PFSK-1 (cell line): ENCODE measurements around the gene TBXA2R.

Source experiments
- FOXP2 ChIP-seq: optimal IDR thresholded peaks from 2 replicates; pipeline ENCODE3; 2011; ENCODE audit warnings: borderline replicate concordance, control low read depth, inconsistent platforms; ENCODE audit not compliant: insufficient read depth; ENCODE audit errors: extremely low read length, extremely low read depth
- POLR2AphosphoS5 ChIP-seq: IDR thresholded peaks from 2 replicates; pipeline ENCODE4 v1.6.1; 2012; ENCODE audit warnings: low read depth, mild to moderate bottlenecking, control low read depth, low read length, moderate library complexity
- SIN3A ChIP-seq: IDR thresholded peaks from 2 replicates; pipeline ENCODE4 v1.6.1; 2012; ENCODE audit warnings: mild to moderate bottlenecking, low read length, moderate library complexity, borderline replicate concordance; ENCODE audit not compliant: insufficient read depth
- TAF1 ChIP-seq: IDR thresholded peaks from 2 replicates; pipeline ENCODE4 v1.6.1; 2012; ENCODE audit warnings: low read length, control low read depth, borderline replicate concordance; ENCODE audit not compliant: insufficient read depth
- TF ChIP-seq, protein P1 (sequence below), 2 experiments: IDR thresholded peaks; 2 replicates each; pipeline versions ENCODE4 v1.6.1 to v1.8.0; 2011 to 2012; ENCODE audit warnings: low read depth in 2 of 2, low read length in 2 of 2, control low read depth in 1 of 2, inconsistent platforms in 1 of 2, mild to moderate bottlenecking in 1 of 2, moderate library complexity in 1 of 2; ENCODE audit not compliant: insufficient read depth in 1 of 2

The TBXA2R gene

DNA sequence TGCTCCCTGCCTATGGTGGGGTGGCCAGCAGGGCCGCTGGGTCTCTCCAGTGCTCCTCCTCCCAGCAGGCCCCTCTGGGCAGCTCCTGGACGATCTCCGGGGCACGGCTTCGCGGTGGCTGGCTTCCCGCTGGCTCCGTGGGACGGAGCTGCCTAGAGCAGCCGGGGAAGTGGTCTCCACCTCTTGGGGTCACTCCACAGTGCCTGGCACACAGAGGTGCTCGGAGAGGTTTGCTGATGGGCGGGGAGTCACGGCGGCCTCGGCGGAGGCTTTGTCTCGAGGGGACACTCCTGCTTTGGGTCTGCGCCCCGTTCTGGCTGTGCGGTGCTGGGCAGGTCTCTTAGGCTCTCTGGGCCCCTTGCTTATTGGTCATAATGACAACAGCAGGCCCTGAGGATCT is 29.8 kb upstream of the TBXA2R start:
- TF ChIP-seq SIN3A (no peak), TAF1 (no peak), FOXP2 (no peak), POLR2AphosphoS5 (no peak)
- TF ChIP-seq, protein P1, sequence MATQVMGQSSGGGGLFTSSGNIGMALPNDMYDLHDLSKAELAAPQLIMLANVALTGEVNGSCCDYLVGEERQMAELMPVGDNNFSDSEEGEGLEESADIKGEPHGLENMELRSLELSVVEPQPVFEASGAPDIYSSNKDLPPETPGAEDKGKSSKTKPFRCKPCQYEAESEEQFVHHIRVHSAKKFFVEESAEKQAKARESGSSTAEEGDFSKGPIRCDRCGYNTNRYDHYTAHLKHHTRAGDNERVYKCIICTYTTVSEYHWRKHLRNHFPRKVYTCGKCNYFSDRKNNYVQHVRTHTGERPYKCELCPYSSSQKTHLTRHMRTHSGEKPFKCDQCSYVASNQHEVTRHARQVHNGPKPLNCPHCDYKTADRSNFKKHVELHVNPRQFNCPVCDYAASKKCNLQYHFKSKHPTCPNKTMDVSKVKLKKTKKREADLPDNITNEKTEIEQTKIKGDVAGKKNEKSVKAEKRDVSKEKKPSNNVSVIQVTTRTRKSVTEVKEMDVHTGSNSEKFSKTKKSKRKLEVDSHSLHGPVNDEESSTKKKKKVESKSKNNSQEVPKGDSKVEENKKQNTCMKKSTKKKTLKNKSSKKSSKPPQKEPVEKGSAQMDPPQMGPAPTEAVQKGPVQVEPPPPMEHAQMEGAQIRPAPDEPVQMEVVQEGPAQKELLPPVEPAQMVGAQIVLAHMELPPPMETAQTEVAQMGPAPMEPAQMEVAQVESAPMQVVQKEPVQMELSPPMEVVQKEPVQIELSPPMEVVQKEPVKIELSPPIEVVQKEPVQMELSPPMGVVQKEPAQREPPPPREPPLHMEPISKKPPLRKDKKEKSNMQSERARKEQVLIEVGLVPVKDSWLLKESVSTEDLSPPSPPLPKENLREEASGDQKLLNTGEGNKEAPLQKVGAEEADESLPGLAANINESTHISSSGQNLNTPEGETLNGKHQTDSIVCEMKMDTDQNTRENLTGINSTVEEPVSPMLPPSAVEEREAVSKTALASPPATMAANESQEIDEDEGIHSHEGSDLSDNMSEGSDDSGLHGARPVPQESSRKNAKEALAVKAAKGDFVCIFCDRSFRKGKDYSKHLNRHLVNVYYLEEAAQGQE (IDR thresholded peaks at IDR 0.05; ENCODE audit: insufficient read depth in 1 of 2, low read depth in 2 of 2, low read length in 2 of 2) = no peak

DNA sequence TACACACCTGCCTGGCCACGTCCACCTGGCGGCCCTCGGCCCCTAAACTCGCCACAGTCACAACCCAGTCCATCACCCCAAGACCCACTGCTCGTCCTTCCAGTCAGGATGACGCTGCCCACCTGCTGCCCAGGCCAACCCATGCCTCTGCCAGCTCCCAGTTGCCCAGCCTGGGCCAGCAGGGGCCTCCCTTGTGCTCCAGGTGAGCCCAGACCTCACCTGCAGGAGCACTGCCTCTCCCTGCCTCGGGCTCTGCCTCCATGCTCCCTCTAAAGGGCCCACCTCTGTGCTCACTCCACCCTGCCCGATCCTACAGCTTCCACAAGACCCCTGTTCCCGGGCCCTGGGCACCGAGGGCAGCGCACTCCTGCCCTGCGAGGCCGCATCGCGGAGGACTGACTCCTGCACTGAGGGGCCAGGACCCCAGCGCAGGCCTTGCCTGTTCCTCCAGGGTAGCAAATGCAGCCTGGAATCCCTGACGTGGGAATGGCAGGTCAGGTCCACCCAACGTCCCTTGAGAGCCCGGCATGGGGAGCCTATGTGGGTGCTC is 27.9 kb upstream of the TBXA2R start:
- TF ChIP-seq TAF1 = no peak
- TF ChIP-seq FOXP2 = no peak
- no peak for TF ChIP-seq POLR2AphosphoS5
- TF ChIP-seq, protein P1 (IDR thresholded peaks at IDR 0.05; ENCODE audit: insufficient read depth in 1 of 2, low read depth in 2 of 2, low read length in 2 of 2) = no peak
- TF ChIP-seq SIN3A = no peak

- TF ChIP-seq, protein P1 (IDR thresholded peaks at IDR 0.05; ENCODE audit: insufficient read depth in 1 of 2, low read depth in 2 of 2, low read length in 2 of 2) = no peak
- TF ChIP-seq POLR2AphosphoS5 = no peak
Measured at GRCh38 chr19:3633559-3633988, 26.9 kb upstream of the TBXA2R start.

DNA sequence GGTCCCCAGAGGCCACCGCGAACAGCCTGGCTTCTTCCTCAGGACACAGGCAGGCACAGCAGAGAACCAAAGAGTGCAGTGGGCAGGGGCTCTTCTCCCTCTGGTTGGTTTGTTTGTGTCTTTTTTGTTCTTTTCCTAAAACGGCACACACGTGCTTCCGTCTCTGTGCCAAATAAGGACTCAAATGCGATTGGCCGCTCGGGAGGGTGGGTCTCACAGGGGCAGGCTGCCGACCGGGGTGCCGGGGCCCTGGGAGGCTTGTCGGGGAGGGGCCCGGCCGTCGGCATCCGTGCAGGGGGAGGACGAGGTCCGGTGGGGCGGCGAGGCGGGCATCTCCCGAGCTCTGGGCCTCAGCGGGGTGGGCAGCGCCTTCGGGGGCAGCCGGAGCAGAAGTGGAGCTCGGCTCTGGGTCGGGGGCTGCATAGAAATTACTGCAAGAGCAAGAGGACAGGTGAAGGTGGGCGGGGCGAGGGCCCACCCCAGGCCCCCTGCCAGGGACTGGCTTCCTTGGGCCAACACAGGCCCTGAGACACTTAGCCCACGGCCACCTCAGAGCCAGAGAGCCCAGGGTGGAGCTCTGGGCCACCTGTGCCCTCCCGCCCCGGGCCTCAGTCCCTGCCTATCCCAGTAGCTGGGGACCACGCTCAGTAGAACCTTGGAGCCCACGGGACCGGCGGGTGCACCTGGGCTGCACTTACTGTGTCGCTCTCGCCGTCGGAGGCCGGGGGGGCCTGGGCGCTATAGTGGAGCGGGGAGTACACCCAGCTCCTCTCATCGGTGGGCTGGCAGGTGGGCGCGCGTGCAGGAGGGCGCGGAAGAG is 26.3 kb upstream of the TBXA2R start:
- TF ChIP-seq TAF1 (no peak), POLR2AphosphoS5 (no peak), SIN3A (no peak), FOXP2 (no peak)
- TF ChIP-seq, protein P1 (IDR thresholded peaks at IDR 0.05; ENCODE audit: insufficient read depth in 1 of 2, low read depth in 2 of 2, low read length in 2 of 2) = no peak

- TF ChIP-seq, protein P1 (IDR thresholded peaks at IDR 0.05; ENCODE audit: insufficient read depth in 1 of 2, low read depth in 2 of 2, low read length in 2 of 2) = no peak
- no peak for TF ChIP-seq TAF1
- TF ChIP-seq POLR2AphosphoS5 = no peak
- TF ChIP-seq SIN3A = no peak
- no peak for TF ChIP-seq FOXP2
Measured at GRCh38 chr19:3632098-3632497, 25.4 kb upstream of the TBXA2R start.
